K562 (cell line): ENCODE data around the gene C9orf50. TPM values are rescaled to one million over a fixed set of nuclear protein-coding genes. Genes with fewer than 3 reads are reported as not detected.

Source experiments
- ATF7 ChIP-seq: fragments of 450-650 bp; IDR thresholded peaks from 2 replicates; pipeline ENCODE4 v1.7.1; 2014; ENCODE audit warnings: mild to moderate bottlenecking, moderate library complexity
- COPS2 ChIP-seq: fragments of 450-650 bp; conservative IDR thresholded peaks from 2 replicates; pipeline ENCODE4 v1.6.1; 2016; ENCODE audit warnings: mild to moderate bottlenecking, moderate library complexity
- CXXC5 ChIP-seq: fragments of 250-450 bp; sonication (Bioruptor Pico); IDR thresholded peaks from 2 replicates; pipeline ENCODE4 v1.8.0; 2022; ENCODE audit warnings: inconsistent platforms, mild to moderate bottlenecking, moderate library complexity
- ELK1 ChIP-seq: sonication (generic); formaldehyde crosslinking; IDR thresholded peaks from 2 replicates; pipeline ENCODE4 v1.8.1; 2022; ENCODE audit warnings: missing genetic modification reagents
- FOSL1 ChIP-seq: fragments of 200-800 bp; sonication (Bioruptor generic); conservative IDR thresholded peaks from 2 replicates; pipeline ENCODE4 v1.6.1; 2016; ENCODE audit warnings: missing genetic modification characterization, missing compliant biosample characterization
- FOXM1 ChIP-seq, 2 experiments: fragments of 450-650 bp in 1 of 2; sonication (generic) in 1 of 2; formaldehyde crosslinking in 1 of 2; IDR thresholded peaks; 2 replicates each; pipeline versions ENCODE4 v1.6.1 to v1.9.0; 2017 to 2022; ENCODE audit warnings: low read depth in 2 of 2, mild to moderate bottlenecking in 2 of 2, missing genetic modification reagents in 1 of 2, moderate library complexity in 1 of 2
- HNRNPUL1 ChIP-seq: fragments of 200-400 bp; formaldehyde crosslinking; IDR thresholded peaks from 2 replicates; pipeline ENCODE4 v1.6.1; 2017; ENCODE audit warnings: low read length
- TCF7L2 ChIP-seq: fragments of 150-350 bp; IDR thresholded peaks from 2 replicates; pipeline ENCODE4 v1.6.1; 2016; ENCODE audit warnings: low read depth, mild to moderate bottlenecking, low read length, moderate library complexity
- XRCC4 ChIP-seq: IDR thresholded peaks from one replicate; pipeline ENCODE4 v1.6.1; 2011; ENCODE audit not compliant: insufficient read depth, insufficient read length; ENCODE audit errors: extremely low read depth
- ZBTB26 ChIP-seq: fragments of 450-650 bp; formaldehyde crosslinking; IDR thresholded peaks from 2 replicates; pipeline ENCODE4 v1.4.0; 2022; ENCODE audit warnings: missing genetic modification characterization
- ZBTB40 ChIP-seq, 2 experiments: fragments of 450-650 bp in 1 of 2; sonication (generic) in 1 of 2; formaldehyde crosslinking in 1 of 2; IDR thresholded peaks; 2 replicates each; pipeline versions ENCODE4 v1.7.1 to v1.9.0; 2016 to 2022; ENCODE audit warnings: inconsistent platforms in 1 of 2, mild to moderate bottlenecking in 1 of 2, missing genetic modification reagents in 1 of 2
- ZNF3 ChIP-seq: fragments of 250-450 bp; sonication (Bioruptor Pico); IDR thresholded peaks from 2 replicates; pipeline ENCODE4 v1.5.0; 2021; ENCODE audit warnings: mild to moderate bottlenecking, moderate library complexity
- ZNF398 ChIP-seq: fragments of 250-450 bp; sonication (Bioruptor Pico); IDR thresholded peaks from 2 replicates; pipeline ENCODE4 v1.8.0; 2021; ENCODE audit warnings: moderate library complexity, mild to moderate bottlenecking, inconsistent platforms
- polyA plus RNA-seq, 8 experiments: library from polyadenylated mRNA; depleted of rRNA in 4 of 8; stranded (reverse) in 5 of 8; unstranded in 3 of 8; fragments of >200 nt; fragmentation: Nextera tagmentation in 2 of 8; fragmentation: Illumina TruSeq in 1 of 8; extraction: Ambion mirVana in 2 of 8; extraction: Trizol in 1 of 8; gene quantifications; 2 replicates each; pipeline versions ENCODE4 v1.2.1 to v1.2.3, GENCODE V29; 2011 to 2014; ENCODE audit warnings: inconsistent platforms in 1 of 8, missing spikeins in 1 of 8
- total RNA-seq, 7 experiments: library from RNA; depleted of rRNA in 6 of 7; stranded (reverse); fragments of >200 nt in 6 of 7; fragmentation: Illumina TruSeq in 2 of 7; extraction: Trizol in 2 of 7; gene quantifications; 2 replicates each; pipeline versions ENCODE4 v1.2.1 to v1.2.3, GENCODE V29; 2011 to 2021; ENCODE audit warnings: low replicate concordance in 1 of 7

Gene C9orf50
- total and polyA plus RNA-seq, 9 of the 15 experiments (the other 6 are each of a cell fraction or from before 2014, with no cell fraction given), result not detected

- TF ChIP-seq ZNF398 (no peak), XRCC4 (no peak), ZBTB40 (IDR thresholded peaks at IDR 0.05) (peak; percentile 99), ZBTB40 (CRISPR knock-in tag; IDR thresholded peaks at IDR 0.05) (no peak), FOXM1 (IDR thresholded peaks at IDR 0.05; ENCODE audit: low read depth) (no peak), FOXM1 (CRISPR knock-in tag; IDR thresholded peaks at IDR 0.05; ENCODE audit: low read depth) (no peak), FOSL1 (tag) (peak; percentile 40; the same call in 1 of the 2 replicates), ELK1 (CRISPR knock-in tag) (no peak), TCF7L2 (no peak), ZNF3 (CRISPR knock-in tag) (no peak), COPS2 (no peak), HNRNPUL1 (no peak), CXXC5 (peak; percentile 85), ATF7 (peak; percentile 87), ZBTB26 (CRISPR knock-in tag) (no peak)
Observed at GRCh38 chr9:129641750-129642585, 21.1 kb upstream of the C9orf50 start, which contains the start of gene ASB6 (continued).
